Sciatic nerve (tissue), 2 donors: ENCODE measurements around the gene EDN2. TPM values are rescaled to one million over a fixed set of nuclear protein-coding genes. Genes with fewer than 3 reads are reported as not detected.

Source experiments
- ATAC-seq: fragments of 200-7000 bp; cut with Tn5 transposase; one replicate; pipeline ENCODE4 v1.9.1; 2020; ENCODE audit warnings: mild to moderate bottlenecking, moderate library complexity
- DNase-seq: peaks from one replicate; pipeline ENCODE4 v3.0.0-alpha.2; 2020; ENCODE audit warnings: low spot score
- intact Hi-C: fragments of 100-400 bp; cut with DNase I; formaldehyde crosslinking; loops from one replicate; pipeline ENCODE4 v1.14.2; 2022
- total RNA-seq: library from RNA; stranded (reverse); fragmentation: NEBNext Ultra II Directional; extraction: Animal tissue kit (Norgen Biotek cat#: 25700); gene quantifications from one replicate; pipeline ENCODE4 v1.2.1, GENCODE V29; 2021
- donor health status: DM: no; HTN: no; CAD: no.
- donor health status: DM: no; HTN: no; CAD: no.

The EDN2 gene
- total RNA-seq, 1 donor from 2014 or later = not detected

- intact Hi-C loops = no loop called here
- ATAC-seq = no peak
- DNase-seq = no peak
Measured at GRCh38 chr1:41433501-41433900, 51.0 kb downstream of the EDN2 start.

GRCh38 chr1:41432481-41433280 is 51.8 kb downstream of the EDN2 start:
- intact Hi-C loops = no loop called here
- ATAC-seq (peak; percentile 93), DNase-seq (peak; percentile 93)

GRCh38 chr1:41431490-41432350 is 52.8 kb downstream of the EDN2 start:
- intact Hi-C loops = no loop called here
- DNase-seq (peak; percentile 69), ATAC-seq (peak; percentile 2)

GRCh38 chr1:41430582-41430981 is 53.9 kb downstream of the EDN2 start:
- ATAC-seq = no peak
- no peak for DNase-seq
- intact Hi-C loops = no loop called here

DNA sequence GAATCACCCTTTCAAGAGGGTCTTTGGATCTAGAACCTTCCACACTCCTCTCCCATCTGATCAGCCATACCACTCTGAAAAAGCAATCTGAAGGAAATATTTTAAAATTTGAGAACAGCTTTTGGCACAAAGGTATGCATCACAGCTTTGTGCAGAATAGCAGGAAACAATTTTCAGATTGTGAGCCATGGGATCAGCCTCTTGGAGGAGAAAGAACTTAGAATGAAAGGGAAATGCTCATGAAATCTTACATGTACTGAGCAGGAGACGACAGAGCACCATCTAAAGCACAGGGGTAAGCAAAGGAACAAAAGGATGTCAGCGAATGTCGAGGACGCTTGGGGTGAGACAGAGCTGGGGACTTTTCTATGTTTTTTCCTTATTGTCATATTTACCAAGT is 54.4 kb downstream of the EDN2 start:
- intact Hi-C loops = no loop called here
- no peak for DNase-seq
- no peak for ATAC-seq

- intact Hi-C loops = loop anchor here (5.0 kb wide), 1 partner anchor 83 kb away; no protein-coding TSS in a partner anchor
- no peak for ATAC-seq
- no peak for DNase-seq
Measured at GRCh38 chr1:41429641-41430035, 54.8 kb downstream of the EDN2 start.

Other genes with a start within 250 kb of the EDN2 start
- 48.9 TPM for gene SCMH1, start 242.4 kb downstream of the EDN2 start, total RNA-seq
- 1.7 TPM for gene FOXO6, start 123.2 kb downstream of the EDN2 start, total RNA-seq